HCT116 (cell line): ENCODE results near the gene VTI1A. TPM values are rescaled to one million over a fixed set of nuclear protein-coding genes. Genes with fewer than 3 reads are reported as not detected.

Experiments used
- ATAC-seq: fragments of 200-7000 bp; cut with Tn5 transposase; 2 replicates; pipeline ENCODE4 v1.9.1; 2020; ENCODE audit warnings: mild to moderate bottlenecking, moderate library complexity
- BruUV-seq: library from RNA; stranded (reverse); fragments of 400-500 nt; replicated peaks from 2 replicates; lab custom pipeline; 2021; lab: Mats Ljungman, UMichigan
- CTCF ChIA-PET: fragments of 300-600 bp; sonication (Branson Sonifier 250); formaldehyde crosslinking; loops from one replicate; lab custom pipeline; 2021; ENCODE audit warnings: antibody characterized with exemption; lab: Charles Lee
- POLR2A ChIA-PET: fragments of 300-600, 350-600 bp; sonication (Branson Sonifier 250); formaldehyde crosslinking; loops from one replicate; lab custom pipeline; 2021; ENCODE audit warnings: antibody characterized with exemption; lab: Charles Lee
- RAD21 ChIA-PET, 2 experiments: fragments of 300-600 bp; sonication (Branson Sonifier 250); formaldehyde crosslinking; loops; one replicate each; lab custom pipeline; 2023; ENCODE audit warnings: low total read pairs in 2 of 2; ENCODE audit not compliant: uncharacterized antibody in 2 of 2, unreplicated experiment in 2 of 2, low non-redundant PET in 1 of 2; lab: Charles Lee
- DNase-seq: peaks from one replicate; pipeline ENCODE4 v3.0.0-alpha.2; 2010; ENCODE audit warnings: low read depth, low spot score
- H2AFZ ChIP-seq: fragments of 200-600 bp; shearing (Covaris generic), sonication (generic); 2 replicates; pipeline ENCODE4 v1.6.1; 2017; ENCODE audit warnings: low read depth, mixed run types, mixed read lengths, antibody characterized with exemption, low read length; ENCODE audit not compliant: poor library complexity, severe bottlenecking
- H3K27ac ChIP-seq: 2 replicates; pipeline ENCODE4 v1.5.1; 2012; ENCODE audit warnings: low read depth, low read length
- H3K27me3 ChIP-seq: fragments of 200-600 bp; sonication (generic); 2 replicates; pipeline ENCODE4 v1.6.1; 2016; ENCODE audit warnings: mixed run types, low read length, mixed read lengths; ENCODE audit not compliant: insufficient read depth
- H3K36me3 ChIP-seq, 2 experiments: fragments of 200-500 bp in 1 of 2; fragments of 200-600 bp in 1 of 2; sonication (Bioruptor generic) in 1 of 2; sonication (generic) in 1 of 2; 2 replicates each; pipeline versions ENCODE4 v1.5.1 to v1.6.1; 2014 to 2016; ENCODE audit warnings: low read length in 2 of 2, inconsistent platforms in 1 of 2, mixed read lengths in 1 of 2, mixed run types in 1 of 2; ENCODE audit not compliant: insufficient read depth in 2 of 2, control insufficient read depth in 1 of 2
- H3K4me1 ChIP-seq, 2 experiments: fragments of 200-600 bp in 1 of 2; sonication (generic) in 1 of 2; 2 replicates each; pipeline versions ENCODE4 v1.5.1 to v1.6.1; 2012 to 2017; ENCODE audit warnings: low read length in 2 of 2, inconsistent platforms in 1 of 2, mild to moderate bottlenecking in 1 of 2, mixed read lengths in 1 of 2, mixed run types in 1 of 2, moderate library complexity in 1 of 2; ENCODE audit not compliant: insufficient read depth in 2 of 2, control insufficient read depth in 1 of 2
- H3K4me2 ChIP-seq: fragments of 200-600 bp; sonication (generic); 2 replicates; pipeline ENCODE4 v1.6.1; 2017; ENCODE audit warnings: mixed run types, low read length, mixed read lengths
- H3K4me3 ChIP-seq, 2 experiments: fragments of 200-600 bp in 1 of 2; sonication (generic) in 1 of 2; replicated peaks in 1 of 2; 2 replicates each; pipeline ENCODE4 v1.5.1; 2011 to 2016; ENCODE audit warnings: low read length in 2 of 2, control low read depth in 1 of 2, low read depth in 1 of 2, mild to moderate bottlenecking in 1 of 2, mixed read lengths in 1 of 2, mixed run types in 1 of 2
- H3K79me2 ChIP-seq: fragments of 200-600 bp; sonication (generic); 2 replicates; pipeline ENCODE4 v1.6.1; 2017; ENCODE audit warnings: mild to moderate bottlenecking, mixed run types, low read length, moderate library complexity, mixed read lengths; ENCODE audit not compliant: insufficient read depth
- H3K9ac ChIP-seq: fragments of 200-600 bp; sonication (generic); 2 replicates; pipeline ENCODE4 v1.6.1; 2016; ENCODE audit warnings: low read length, mixed read lengths
- H3K9me2 ChIP-seq: fragments of 200-600 bp; sonication (generic), shearing (Covaris generic); 2 replicates; pipeline ENCODE4 v1.6.1; 2017; ENCODE audit warnings: mixed run types, mild to moderate bottlenecking, moderate library complexity; ENCODE audit not compliant: insufficient read depth
- H3K9me3 ChIP-seq, 2 experiments: fragments of 200-500 bp in 1 of 2; fragments of 200-600 bp in 1 of 2; sonication (Bioruptor generic) in 1 of 2; sonication (generic) in 1 of 2; 2 replicates each; pipeline ENCODE4 v1.6.1; 2014 to 2017; ENCODE audit warnings: low read length in 2 of 2, mixed read lengths in 2 of 2, inconsistent platforms in 1 of 2, low read depth in 1 of 2, mild to moderate bottlenecking in 1 of 2, mixed run types in 1 of 2, moderate library complexity in 1 of 2; ENCODE audit not compliant: control insufficient read depth in 1 of 2, insufficient read depth in 1 of 2
- H4K20me1 ChIP-seq: fragments of 200-600 bp; sonication (generic), shearing (Covaris generic); 2 replicates; pipeline ENCODE4 v1.6.1; 2017; ENCODE audit warnings: mixed run types, mild to moderate bottlenecking, moderate library complexity; ENCODE audit not compliant: insufficient read depth
- CTCF ChIP-seq, 3 experiments: fragments of 200-600 bp in 1 of 3; sonication (generic) in 1 of 3; IDR thresholded peaks in 2 of 3; conservative IDR thresholded peaks in 1 of 3; 2 replicates each; pipeline ENCODE4 v1.5.1; 2012 to 2017; ENCODE audit warnings: low read depth in 2 of 3, low read length in 2 of 3, antibody characterized with exemption in 1 of 3, borderline replicate concordance in 1 of 3, control low read depth in 1 of 3, mild to moderate bottlenecking in 1 of 3, mixed read lengths in 1 of 3, mixed run types in 1 of 3, moderate library complexity in 1 of 3; ENCODE audit not compliant: insufficient read depth in 1 of 3
- ELF1 ChIP-seq: IDR thresholded peaks from 2 replicates; pipeline ENCODE4 v1.6.1; 2012; ENCODE audit warnings: low read depth, borderline replicate concordance
- POLR2A ChIP-seq: IDR thresholded peaks from 2 replicates; pipeline ENCODE4 v1.7.0; 2011; ENCODE audit warnings: borderline replicate concordance; ENCODE audit not compliant: insufficient read depth, insufficient read length; ENCODE audit errors: extremely low read depth
- SIN3A ChIP-seq: IDR thresholded peaks from 2 replicates; pipeline ENCODE4 v1.6.1; 2012; ENCODE audit warnings: low read depth
- SP1 ChIP-seq: IDR thresholded peaks from 2 replicates; pipeline ENCODE4 v1.6.1; 2012; ENCODE audit warnings: low read depth
- SRF ChIP-seq: IDR thresholded peaks from 2 replicates; pipeline ENCODE4 v1.6.1; 2012; ENCODE audit warnings: low read depth
- TCF7L2 ChIP-seq: IDR thresholded peaks from 2 replicates; pipeline ENCODE4 v1.7.0; 2011; ENCODE audit warnings: borderline replicate concordance, inconsistent platforms; ENCODE audit not compliant: insufficient read depth, insufficient read length; ENCODE audit errors: extremely low read depth
- intact Hi-C: fragments of 100-400 bp; cut with micrococcal nuclease; formaldehyde crosslinking; loops from 2 replicates; pipeline ENCODE4 v1.10.0; 2022
- total RNA-seq: library from RNA; stranded (reverse); gene quantifications from one replicate; pipeline ENCODE4 v1.2.1, GENCODE V29; 2021; ENCODE audit not compliant: unreplicated experiment

The VTI1A gene
- total RNA-seq, 1 experiment from 2014 or later = 80.7 TPM

- TF ChIP-seq TCF7L2 (peak; percentile 49), CTCF (IDR thresholded peaks at IDR 0.05 in 2 of 3, conservative IDR thresholded peaks at IDR 0.05 in 1 of 3; ENCODE audit: borderline replicate concordance in 1 of 3, insufficient read depth in 1 of 3, low read depth in 2 of 3, low read length in 2 of 3) (no peak)
- no peak for DNase-seq
- CTCF ChIA-PET = interaction anchor here (1.3 kb wide), 2 partner anchors 15 to 20 kb away, joined by 3 to 4 read pairs; no protein-coding TSS in a partner anchor
- RAD21 ChIA-PET = interaction anchor here (1.3 to 1.4 kb wide), 2 partner anchors 10 to 24 kb away, joined by 3 read pairs; no protein-coding TSS in a partner anchor
- ATAC-seq = peak; percentile 26; the same call in 1 of the 2 replicates
- H3K27me3 ChIP-seq = no peaks in the 10 kb centered on the region
- H3K36me3 ChIP-seq = peaks cover 0 to 8% of the 10 kb centered on the region in 2 experiments; a peak in 1 of 4 replicates
- H3K9ac ChIP-seq = peak overlapping the region; percentile 35
- intact Hi-C loops = no loop called here
- H3K4me3 ChIP-seq = no peak overlapping the region
- POLR2A ChIA-PET = interaction anchor here (1.3 to 4.2 kb wide), 7 partner anchors 10 to 30 kb away, joined by 3 to 37 read pairs (median 12); no protein-coding TSS in a partner anchor
- H3K4me1 ChIP-seq = peaks cover 57 to 76% of the 10 kb centered on the region in 2 experiments
- peaks cover 97% of the 10 kb centered on the region for H3K79me2 ChIP-seq
- H3K9me3 ChIP-seq = no peaks in the 10 kb centered on the region
- peak overlapping the region; percentile 51 for H3K4me2 ChIP-seq
- BruUV-seq = no TSS peak
- H4K20me1 ChIP-seq = no peaks in the 10 kb centered on the region
- H2AFZ ChIP-seq = no peak overlapping the region
- no peaks in the 10 kb centered on the region for H3K9me2 ChIP-seq
- peak overlapping the region; percentile 72 for H3K27ac ChIP-seq
Measured at GRCh38 chr10:112507046-112507445, 60.0 kb downstream of the VTI1A start.

GRCh38 chr10:112507988-112508387, 61.0 kb downstream of the VTI1A start:
- POLR2A ChIA-PET = interaction anchor here (1.3 to 4.2 kb wide), 8 partner anchors 10 to 29 kb away, joined by 3 to 37 read pairs (median 10); no protein-coding TSS in a partner anchor
- no peaks in the 10 kb centered on the region for H4K20me1 ChIP-seq
- TF ChIP-seq ELF1 (no peak), SRF (no peak), POLR2A (no peak), SP1 (no peak), TCF7L2 (no peak), SIN3A (no peak)
- TF ChIP-seq, all 23 proteins: peak for 0
- Histone ChIP-seq H3K27me3 (no peaks in the 10 kb centered on the region), H3K79me2 (peaks cover 98% of the 10 kb centered on the region), H3K4me2 (peak overlapping the region; percentile 51), H3K9ac (peak overlapping the region; percentile 35), H3K9me3 (no peaks in the 10 kb centered on the region), H3K4me3 (no peak overlapping the region), H3K36me3 (peaks cover 0 to 18% of the 10 kb centered on the region in 2 experiments; a peak in 2 of 4 replicates), H2AFZ (no peak overlapping the region), H3K4me1 (peaks cover 50 to 70% of the 10 kb centered on the region in 2 experiments), H3K9me2 (no peaks in the 10 kb centered on the region), H3K27ac (peak overlapping the region; percentile 72)
- ATAC-seq (peak; percentile 60), DNase-seq (no peak)
- intact Hi-C loops = no loop called here
- RAD21 ChIA-PET = interaction anchor here (1.3 to 1.4 kb wide), 3 partner anchors 9 to 23 kb away, joined by 3 read pairs; no protein-coding TSS in a partner anchor
- BruUV-seq = TSS peak; percentile 60
- CTCF ChIA-PET = interaction anchor here (1.3 to 1.6 kb wide), 2 partner anchors 10 to 16 kb away, joined by 3 to 4 read pairs; no protein-coding TSS in a partner anchor
